WTC11 (cell line): Measurements from ENCODE around the gene ARHGAP20.

Source experiments
- CBFB ChIP-seq: sonication (generic); formaldehyde crosslinking; IDR thresholded peaks from 2 replicates; pipeline ENCODE4 v1.8.1; 2022; ENCODE audit warnings: mild to moderate bottlenecking, low read depth, missing genetic modification reagents
- ESRRA ChIP-seq: sonication (generic); formaldehyde crosslinking; IDR thresholded peaks from 2 replicates; pipeline ENCODE4 v1.8.1; 2022; ENCODE audit warnings: mild to moderate bottlenecking, missing genetic modification reagents, borderline replicate concordance
- NR1H2 ChIP-seq: sonication (generic); formaldehyde crosslinking; IDR thresholded peaks from 2 replicates; pipeline ENCODE4 v1.9.0; 2021; ENCODE audit warnings: mild to moderate bottlenecking, moderate library complexity, missing genetic modification reagents
- TF ChIP-seq, protein P1 (sequence below): fragments of 200-600 bp; IDR thresholded peaks from 2 replicates; pipeline ENCODE4 v1.8.0; 2022; ENCODE audit warnings: antibody characterized with exemption

- TF ChIP-seq NR1H2 (CRISPR knock-in tag), result no peak
- no peak for TF ChIP-seq CBFB (CRISPR knock-in tag)
- no peak for TF ChIP-seq ESRRA (CRISPR knock-in tag)
- TF ChIP-seq, protein P1, sequence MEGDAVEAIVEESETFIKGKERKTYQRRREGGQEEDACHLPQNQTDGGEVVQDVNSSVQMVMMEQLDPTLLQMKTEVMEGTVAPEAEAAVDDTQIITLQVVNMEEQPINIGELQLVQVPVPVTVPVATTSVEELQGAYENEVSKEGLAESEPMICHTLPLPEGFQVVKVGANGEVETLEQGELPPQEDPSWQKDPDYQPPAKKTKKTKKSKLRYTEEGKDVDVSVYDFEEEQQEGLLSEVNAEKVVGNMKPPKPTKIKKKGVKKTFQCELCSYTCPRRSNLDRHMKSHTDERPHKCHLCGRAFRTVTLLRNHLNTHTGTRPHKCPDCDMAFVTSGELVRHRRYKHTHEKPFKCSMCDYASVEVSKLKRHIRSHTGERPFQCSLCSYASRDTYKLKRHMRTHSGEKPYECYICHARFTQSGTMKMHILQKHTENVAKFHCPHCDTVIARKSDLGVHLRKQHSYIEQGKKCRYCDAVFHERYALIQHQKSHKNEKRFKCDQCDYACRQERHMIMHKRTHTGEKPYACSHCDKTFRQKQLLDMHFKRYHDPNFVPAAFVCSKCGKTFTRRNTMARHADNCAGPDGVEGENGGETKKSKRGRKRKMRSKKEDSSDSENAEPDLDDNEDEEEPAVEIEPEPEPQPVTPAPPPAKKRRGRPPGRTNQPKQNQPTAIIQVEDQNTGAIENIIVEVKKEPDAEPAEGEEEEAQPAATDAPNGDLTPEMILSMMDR, result no peak
These were observed 82.6 kb downstream of the ARHGAP20 start for GRCh38 chr11:110629594-110629993.
